Raji (cell line): Measurements from ENCODE around the gene ABCG1.

ENCODE experiments used
- POLR2A ChIP-seq: IDR thresholded peaks from 2 replicates; pipeline ENCODE4 v1.6.1; 2011; ENCODE audit warnings: low read depth, low read length, control low read depth; ENCODE audit not compliant: insufficient read depth

Gene ABCG1

GRCh38 chr21:42302076-42302650, 83.2 kb downstream of the ABCG1 start:
- no peak for TF ChIP-seq POLR2A

GRCh38 chr21:42302794-42303193, 83.9 kb downstream of the ABCG1 start:
- TF ChIP-seq POLR2A = no peak

- TF ChIP-seq POLR2A = no peak
Measured at GRCh38 chr21:42303443-42303842, 84.5 kb downstream of the ABCG1 start.

- no peak for TF ChIP-seq POLR2A
Measured at GRCh38 chr21:42304556-42305454, 85.9 kb downstream of the ABCG1 start.

- TF ChIP-seq POLR2A = no peak
Measured at GRCh38 chr21:42305707-42306147, 86.8 kb downstream of the ABCG1 start.

GRCh38 chr21:42306366-42307035, 87.6 kb downstream of the ABCG1 start:
- no peak for TF ChIP-seq POLR2A

GRCh38 chr21:42307106-42307505, 88.2 kb downstream of the ABCG1 start:
- TF ChIP-seq POLR2A = no peak

GRCh38 chr21:42308161-42308913, 89.4 kb downstream of the ABCG1 start:
- no peak for TF ChIP-seq POLR2A

GRCh38 chr21:42308914-42309752, 90.2 kb downstream of the ABCG1 start:
- TF ChIP-seq POLR2A = no peak

- TF ChIP-seq POLR2A = no peak
Measured at GRCh38 chr21:42309753-42310213, 90.8 kb downstream of the ABCG1 start.

GRCh38 chr21:42310411-42311001, 91.6 kb downstream of the ABCG1 start:
- no peak for TF ChIP-seq POLR2A

GRCh38 chr21:42311160-42311559, 92.2 kb downstream of the ABCG1 start:
- TF ChIP-seq POLR2A = no peak

GRCh38 chr21:42311816-42312625, 93.1 kb downstream of the ABCG1 start:
- TF ChIP-seq POLR2A = no peak
